Kidney epithelial cell (primary cell): Measurements from ENCODE around the gene TBX5. TPM values are rescaled to one million over a fixed set of nuclear protein-coding genes. Genes with fewer than 3 reads are reported as not detected.

Experiments
- DNase-seq: peaks from one replicate; pipeline ENCODE4 v3.0.0-alpha.2; 2010; ENCODE audit warnings: low read depth
- H3K27me3 ChIP-seq: 2 replicates; pipeline ENCODE4 v1.6.0; 2011; ENCODE audit warnings: low read length; ENCODE audit not compliant: control insufficient read depth, insufficient read depth
- H3K36me3 ChIP-seq: 2 replicates; pipeline ENCODE4 v1.5.1; 2011; ENCODE audit warnings: low read length; ENCODE audit not compliant: control insufficient read depth, insufficient read depth
- H3K4me3 ChIP-seq: 2 replicates; pipeline ENCODE4 v1.5.1; 2011; ENCODE audit warnings: low read depth, mild to moderate bottlenecking, control low read depth, low read length
- CTCF ChIP-seq: IDR thresholded peaks from 2 replicates; pipeline ENCODE4 v1.5.1; 2011; ENCODE audit warnings: mild to moderate bottlenecking, moderate library complexity, low read length, control low read depth, inconsistent platforms; ENCODE audit not compliant: insufficient read depth, poor library complexity, severe bottlenecking
- total RNA-seq: library from RNA; depleted of rRNA; stranded (reverse); fragments of >200 nt; gene quantifications from 2 replicates; pipeline ENCODE4 v1.2.3, GENCODE V29; 2015

TBX5 gene
- not detected in 2 replicates for total RNA-seq

- peaks cover 88% of the 10 kb centered on the region for H3K27me3 ChIP-seq
- DNase-seq: no peak
- H3K4me3 ChIP-seq: no peak within 1 kb of the TSS
- no peaks in the 10 kb centered on the region for H3K36me3 ChIP-seq
- no peak for TF ChIP-seq CTCF
Measured at GRCh38 chr12:114405519-114406271, at the start of gene TBX5. TSS of gene TBX5 (minus strand) at chr12:114406144. CDS start at chr12:114403898, 2,246 bp downstream.

GRCh38 chr12:114451657-114452056 lies 45.7 kb upstream of the TBX5 start:
- Histone ChIP-seq H3K4me3 (no peak overlapping the region), H3K36me3 (no peaks in the 10 kb centered on the region), H3K27me3 (peaks cover 33% of the 10 kb centered on the region)
- no peak for DNase-seq
- TF ChIP-seq CTCF: no peak

- no peak overlapping the region for H3K4me3 ChIP-seq
- H3K27me3 ChIP-seq: peaks cover 43% of the 10 kb centered on the region
- DNase-seq: no peak
- TF ChIP-seq CTCF: no peak
- H3K36me3 ChIP-seq: no peaks in the 10 kb centered on the region
Measured at GRCh38 chr12:114450515-114451300, 44.8 kb upstream of the TBX5 start.

GRCh38 chr12:114450019-114450418 lies 44.1 kb upstream of the TBX5 start:
- no peaks in the 10 kb centered on the region for H3K36me3 ChIP-seq
- no peak overlapping the region for H3K4me3 ChIP-seq
- H3K27me3 ChIP-seq: peaks cover 46% of the 10 kb centered on the region
- TF ChIP-seq CTCF: no peak
- no peak for DNase-seq

- DNase-seq: no peak
- H3K27me3 ChIP-seq: peaks cover 60% of the 10 kb centered on the region
- H3K36me3 ChIP-seq: no peaks in the 10 kb centered on the region
- no peak for TF ChIP-seq CTCF
- H3K4me3 ChIP-seq: no peak overlapping the region
Measured at GRCh38 chr12:114448618-114448933, 42.6 kb upstream of the TBX5 start.
